OCI-LY7 (cell line): ENCODE results near the gene ELP4.

Experiments used
- EZH2phosphoT487 ChIP-seq: fragments of 200-600 bp; sonication (generic); IDR thresholded peaks from 2 replicates; pipeline ENCODE4 v1.6.1; 2018; ENCODE audit warnings: low read depth, borderline replicate concordance, mild to moderate bottlenecking, mixed run types, antibody characterized with exemption, low read length, moderate library complexity, mixed read lengths
- TF ChIP-seq, protein P1 (sequence below): fragments of 200-600 bp; sonication (generic); conservative IDR thresholded peaks from 2 replicates; pipeline ENCODE4 v1.5.1; 2014; ENCODE audit warnings: mild to moderate bottlenecking, antibody characterized with exemption, low read length, moderate library complexity, mixed read lengths

DNA sequence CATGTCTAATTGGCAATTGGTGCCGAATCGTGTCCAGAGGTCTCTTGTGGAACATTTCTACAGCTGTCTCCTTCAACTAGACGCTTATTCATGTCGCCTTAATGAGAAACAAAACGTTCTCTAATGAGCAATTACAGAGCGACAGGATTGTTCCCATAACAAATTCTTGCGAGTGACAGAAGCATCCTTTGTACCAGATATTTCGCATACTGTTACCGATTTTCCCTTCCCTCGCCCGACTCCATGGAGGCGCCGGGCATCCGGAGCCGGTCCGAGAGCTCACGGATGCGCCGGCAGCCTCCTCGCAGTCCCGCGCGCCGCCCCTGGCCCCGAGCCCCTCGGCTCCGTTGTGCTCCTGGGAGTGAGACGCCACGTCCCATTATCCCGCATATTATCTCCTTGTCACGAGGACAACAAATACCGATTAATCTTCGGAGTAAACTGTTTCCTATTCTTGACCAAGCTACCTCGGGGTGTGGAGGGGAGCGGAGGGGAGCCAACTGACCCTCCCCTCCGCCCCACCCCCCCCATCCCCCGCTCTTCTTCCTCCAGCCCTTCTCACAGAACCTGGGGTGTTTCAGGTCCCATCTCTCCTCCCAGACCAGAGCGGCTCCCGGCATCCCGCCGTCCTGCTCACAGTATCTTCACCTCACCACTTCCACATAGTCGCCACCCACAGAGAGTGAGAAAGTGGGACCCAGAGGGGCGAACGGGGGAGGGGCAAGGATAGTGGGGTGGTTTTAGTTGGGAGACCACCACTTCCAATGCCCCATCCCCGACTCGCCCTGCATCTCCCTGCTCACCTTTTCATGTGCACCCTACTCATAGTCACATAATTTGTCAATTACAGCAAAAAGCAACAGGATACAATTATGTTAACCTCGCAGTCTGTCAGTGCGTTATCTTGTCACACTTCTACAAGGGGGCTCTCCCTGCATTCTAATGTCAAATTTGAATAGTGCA, 290.1 kb downstream of the ELP4 start:
- TF ChIP-seq, protein P1, sequence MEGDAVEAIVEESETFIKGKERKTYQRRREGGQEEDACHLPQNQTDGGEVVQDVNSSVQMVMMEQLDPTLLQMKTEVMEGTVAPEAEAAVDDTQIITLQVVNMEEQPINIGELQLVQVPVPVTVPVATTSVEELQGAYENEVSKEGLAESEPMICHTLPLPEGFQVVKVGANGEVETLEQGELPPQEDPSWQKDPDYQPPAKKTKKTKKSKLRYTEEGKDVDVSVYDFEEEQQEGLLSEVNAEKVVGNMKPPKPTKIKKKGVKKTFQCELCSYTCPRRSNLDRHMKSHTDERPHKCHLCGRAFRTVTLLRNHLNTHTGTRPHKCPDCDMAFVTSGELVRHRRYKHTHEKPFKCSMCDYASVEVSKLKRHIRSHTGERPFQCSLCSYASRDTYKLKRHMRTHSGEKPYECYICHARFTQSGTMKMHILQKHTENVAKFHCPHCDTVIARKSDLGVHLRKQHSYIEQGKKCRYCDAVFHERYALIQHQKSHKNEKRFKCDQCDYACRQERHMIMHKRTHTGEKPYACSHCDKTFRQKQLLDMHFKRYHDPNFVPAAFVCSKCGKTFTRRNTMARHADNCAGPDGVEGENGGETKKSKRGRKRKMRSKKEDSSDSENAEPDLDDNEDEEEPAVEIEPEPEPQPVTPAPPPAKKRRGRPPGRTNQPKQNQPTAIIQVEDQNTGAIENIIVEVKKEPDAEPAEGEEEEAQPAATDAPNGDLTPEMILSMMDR, result no peak
- TF ChIP-seq EZH2phosphoT487, result no peak
